SKM-1 (cell line): ENCODE data around the gene OR8B4.
A peak's percentile ranks its signal among the peaks of the same experiment; 100 is the strongest.
"Not testable (repeated sequence)": the region's sequence is repeated elsewhere in the genome, so short reads cannot be mapped to it uniquely, and the experiment has no call there.

Experiments used
- DNase-seq: peaks from one replicate; lab custom pipeline; 2025; ENCODE audit not compliant: unreplicated experiment; lab: John Stamatoyannopoulos, UW

The OR8B4 gene, protein sequence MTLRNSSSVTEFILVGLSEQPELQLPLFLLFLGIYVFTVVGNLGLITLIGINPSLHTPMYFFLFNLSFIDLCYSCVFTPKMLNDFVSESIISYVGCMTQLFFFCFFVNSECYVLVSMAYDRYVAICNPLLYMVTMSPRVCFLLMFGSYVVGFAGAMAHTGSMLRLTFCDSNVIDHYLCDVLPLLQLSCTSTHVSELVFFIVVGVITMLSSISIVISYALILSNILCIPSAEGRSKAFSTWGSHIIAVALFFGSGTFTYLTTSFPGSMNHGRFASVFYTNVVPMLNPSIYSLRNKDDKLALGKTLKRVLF

DNA sequence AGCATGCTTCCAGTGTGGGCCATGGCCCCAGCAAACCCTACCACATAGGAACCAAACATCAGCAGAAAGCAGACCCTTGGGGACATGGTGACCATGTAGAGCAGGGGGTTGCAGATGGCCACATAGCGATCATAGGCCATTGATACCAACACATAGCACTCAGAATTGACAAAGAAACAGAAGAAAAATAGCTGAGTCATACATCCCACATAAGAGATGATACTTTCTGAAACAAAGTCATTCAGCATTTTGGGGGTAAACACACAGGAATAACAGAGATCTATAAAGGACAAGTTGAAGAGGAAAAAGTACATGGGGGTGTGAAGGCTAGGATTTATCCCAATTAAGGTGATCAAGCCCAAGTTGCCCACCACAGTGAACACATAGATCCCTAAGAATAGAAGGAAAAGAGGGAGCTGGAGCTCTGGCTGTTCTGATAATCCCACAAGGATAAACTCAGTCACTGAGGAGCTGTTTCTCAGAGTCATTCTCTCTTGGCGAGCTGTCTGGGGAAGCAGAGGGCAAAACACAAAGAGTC, at the start of gene OR8B4:
OR8B4 (minus strand) TSS at position 488 of the 538 bp plus-strand sequence; CDS start at position 488, 0 bp downstream.
- DNase-seq: no peak

DNA sequence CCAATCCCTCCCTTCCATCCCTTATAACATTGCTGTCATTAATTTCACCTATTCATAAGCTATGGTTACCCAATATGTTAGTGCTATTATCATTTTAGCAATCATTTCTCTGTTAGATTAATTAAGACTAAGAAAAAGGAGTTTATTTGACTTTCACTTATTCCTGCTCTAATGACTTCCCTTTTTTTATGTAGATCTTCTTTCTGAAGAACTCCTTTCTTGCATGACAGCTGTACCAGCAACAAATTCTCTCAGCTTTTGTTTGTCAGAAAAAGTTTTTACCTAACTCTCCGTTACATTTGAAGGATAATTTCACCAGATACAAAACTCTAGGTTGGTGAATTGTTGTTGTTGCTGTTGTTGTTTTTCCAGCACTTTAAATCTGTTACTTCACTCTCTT, 49.4 kb upstream of the OR8B4 start:
- no peak for DNase-seq

DNA sequence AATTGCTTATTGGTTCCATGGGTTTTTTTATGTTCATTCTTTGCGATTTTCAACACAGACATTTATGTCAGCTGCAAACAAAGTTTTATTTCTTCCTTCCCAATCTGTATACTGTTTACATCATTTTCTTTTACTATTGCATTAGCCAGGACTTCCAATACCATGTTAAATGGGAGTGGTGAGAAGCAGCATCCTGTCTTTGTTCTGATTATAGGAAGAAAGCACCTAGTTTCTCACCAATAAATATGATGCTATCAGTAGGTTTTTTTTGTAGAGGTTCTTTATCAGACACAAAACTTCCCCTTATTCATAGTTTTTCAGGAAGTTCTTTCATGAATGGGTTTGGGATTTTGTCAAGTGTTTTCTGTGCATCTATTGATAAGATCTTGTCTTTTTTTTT, 48.8 kb upstream of the OR8B4 start:
- DNase-seq: no peak

DNA sequence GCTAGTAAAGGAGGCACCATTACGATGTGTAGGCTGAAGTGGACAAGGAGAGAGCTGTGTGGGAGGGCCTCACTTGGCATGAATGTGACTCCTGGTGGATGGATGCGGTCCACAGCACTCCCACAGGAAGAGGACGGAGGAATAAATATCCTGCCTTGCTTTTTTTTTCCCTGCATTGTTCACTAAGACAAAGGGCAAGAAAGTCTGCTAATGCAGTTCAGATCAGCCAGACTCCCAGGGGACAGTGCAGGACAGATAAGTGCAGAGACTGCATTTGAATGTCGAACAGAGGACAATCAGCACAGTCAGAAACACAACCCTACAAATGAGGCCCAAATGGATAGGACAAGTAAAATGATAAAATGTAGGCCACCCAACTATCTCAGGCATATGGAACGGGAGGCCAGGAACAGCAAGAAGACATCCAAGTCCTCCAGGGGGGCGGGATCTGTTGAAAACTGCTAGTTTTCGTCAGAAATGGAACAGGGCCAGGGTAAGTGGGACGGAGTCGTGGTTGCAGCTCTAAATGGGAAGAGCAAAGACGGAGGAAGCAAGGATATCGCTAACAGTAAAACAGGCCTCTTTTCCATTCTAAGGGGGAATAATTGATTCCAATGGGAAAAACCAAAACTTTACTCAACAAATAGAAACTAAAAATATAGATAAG, 46.0 kb upstream of the OR8B4 start:
- DNase-seq: no peak

DNA sequence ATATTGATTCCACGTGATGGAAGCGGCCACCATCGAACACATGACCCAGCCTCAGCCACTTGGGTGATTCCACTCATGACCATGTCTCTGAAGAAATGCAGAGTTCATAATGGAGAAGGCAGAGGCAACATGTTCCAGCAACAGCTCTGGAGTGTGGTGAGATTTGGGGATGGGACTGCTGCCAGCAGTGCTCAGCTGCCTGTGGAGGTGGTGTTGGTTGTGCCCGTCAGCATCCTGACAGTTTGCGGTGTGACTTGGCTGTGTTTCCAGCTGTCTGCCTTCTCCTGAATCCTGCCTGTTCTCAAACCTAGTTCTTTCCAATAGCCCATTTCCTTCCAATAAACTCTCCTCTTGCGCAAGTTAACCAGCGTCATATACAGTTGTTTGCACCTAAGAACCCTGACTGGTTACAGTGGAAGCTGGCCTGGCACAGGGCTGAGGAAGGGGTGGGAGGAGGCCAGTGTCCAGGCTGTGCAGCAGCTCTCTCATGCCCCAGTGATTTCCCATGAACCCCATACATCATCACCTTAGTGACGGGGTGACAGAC, 42.8 kb upstream of the OR8B4 start:
- DNase-seq: no peak

DNA sequence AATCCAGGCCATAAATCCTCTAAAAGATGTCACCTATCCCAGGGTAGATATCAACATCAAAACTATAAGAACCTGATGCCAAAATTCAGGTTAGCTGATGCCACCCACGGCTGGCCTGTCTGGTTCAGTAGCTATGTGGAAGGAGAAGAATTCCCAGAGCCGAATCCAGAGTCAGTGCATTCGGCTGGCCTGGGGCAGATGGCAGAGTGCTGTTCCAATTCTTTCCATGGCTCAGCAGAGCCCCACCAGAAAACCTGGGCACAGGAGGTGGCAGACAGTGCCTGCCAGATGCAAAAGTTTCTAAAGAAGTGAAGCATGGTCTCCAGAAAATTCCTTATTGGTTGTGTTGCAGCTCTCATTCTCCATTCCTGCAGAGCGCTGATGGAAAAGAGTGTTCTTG, 40.7 kb upstream of the OR8B4 start:
- DNase-seq: no peak

DNA sequence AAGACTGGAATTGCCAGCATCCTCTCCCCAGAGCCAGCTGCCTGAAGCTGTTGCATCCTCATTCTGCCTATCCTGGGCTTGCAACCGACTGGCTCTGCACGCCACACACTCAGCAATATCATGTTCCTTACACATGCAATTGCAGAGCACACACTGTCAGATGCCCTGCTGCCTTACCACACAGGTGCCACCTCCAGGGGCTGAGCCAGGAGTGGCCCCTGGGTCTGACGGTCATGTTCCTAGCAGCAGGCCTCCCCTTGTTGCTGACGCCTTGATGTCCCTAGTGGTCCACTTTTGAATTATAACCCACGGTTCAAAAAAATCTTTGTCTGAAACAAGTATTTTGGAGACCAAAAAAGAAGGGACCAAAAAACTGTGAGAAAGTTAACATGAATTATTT, 39.3 kb upstream of the OR8B4 start:
- no peak for DNase-seq

DNA sequence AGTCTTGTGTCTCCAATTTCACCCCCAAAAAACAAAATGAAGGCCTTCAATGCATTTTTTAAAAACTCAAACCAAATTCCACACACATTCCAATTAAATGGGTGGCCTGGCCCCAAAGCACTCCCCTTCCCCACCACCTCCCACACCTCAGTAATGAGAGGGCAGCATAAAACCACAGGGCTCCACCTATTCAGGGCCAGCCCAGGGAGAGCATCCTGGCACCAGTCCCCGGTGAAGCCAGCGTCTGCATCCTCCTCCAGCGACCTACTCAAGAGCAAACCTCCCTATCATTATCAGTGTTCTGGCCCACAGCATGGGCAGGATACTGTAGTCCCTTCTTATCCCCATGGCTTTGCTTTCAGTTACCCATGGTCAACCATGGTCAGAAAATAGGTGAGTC, 38.7 kb upstream of the OR8B4 start:
- DNase-seq: no peak

DNA sequence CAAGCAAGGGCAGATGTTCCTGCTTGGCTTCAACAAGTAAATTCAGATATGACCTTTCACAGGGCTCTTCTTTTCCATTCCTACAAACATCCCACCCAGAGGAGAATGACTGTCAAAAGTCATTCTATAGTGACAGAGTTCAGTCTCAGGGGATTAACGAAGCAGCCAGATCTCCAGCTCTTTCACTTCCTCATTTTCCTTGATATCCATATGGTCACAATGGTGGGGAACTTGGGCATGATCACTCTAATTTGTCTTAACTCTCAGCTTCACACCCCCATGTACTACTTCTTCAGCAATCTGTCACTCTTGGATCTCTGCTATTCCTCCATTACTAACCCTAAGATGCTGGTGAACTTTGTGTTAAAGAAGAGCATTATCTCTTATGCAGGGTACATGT, 35.8 kb upstream of the OR8B4 start:
- no peak for DNase-seq

DNA sequence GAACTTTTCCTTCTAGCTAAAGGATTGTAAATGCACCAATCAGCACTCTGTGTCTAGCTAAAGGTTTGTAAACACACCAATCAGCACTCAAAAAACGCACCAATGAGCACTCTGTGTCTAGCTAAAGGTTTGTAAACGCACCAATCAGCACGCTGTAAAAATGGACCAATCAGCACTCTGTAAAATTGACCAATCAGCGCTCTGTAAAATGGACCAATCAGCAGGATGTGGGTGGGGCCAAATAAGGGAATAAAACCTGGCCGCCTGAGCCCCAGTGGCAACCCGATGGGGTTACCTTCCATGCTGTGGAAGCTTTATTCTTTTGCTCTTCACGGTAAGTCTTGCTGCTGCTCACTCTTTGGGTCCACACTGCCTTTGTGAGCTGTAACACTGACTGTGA, 34.7 kb upstream of the OR8B4 start:
- DNase-seq: not testable (repeated sequence)

DNA sequence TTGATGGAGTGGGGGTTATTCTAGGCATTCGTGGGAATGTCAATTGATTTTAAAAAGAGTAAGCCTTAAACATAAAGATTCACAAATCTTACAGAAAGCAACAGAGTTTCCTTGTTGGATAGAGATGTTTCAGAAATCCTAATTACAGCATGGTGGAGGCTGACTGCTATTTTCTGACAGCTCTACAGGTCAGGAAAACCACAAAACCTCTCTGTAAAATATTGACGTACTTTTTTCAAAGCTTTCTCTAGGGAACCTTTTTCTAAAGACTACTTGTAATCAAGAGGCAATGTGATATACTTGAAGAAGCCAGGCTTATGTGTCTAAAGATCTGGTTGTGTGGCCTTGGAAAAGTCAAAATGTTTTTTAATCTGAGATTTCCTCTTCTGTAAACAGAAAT, 29.9 kb upstream of the OR8B4 start:
- no peak for DNase-seq

DNA sequence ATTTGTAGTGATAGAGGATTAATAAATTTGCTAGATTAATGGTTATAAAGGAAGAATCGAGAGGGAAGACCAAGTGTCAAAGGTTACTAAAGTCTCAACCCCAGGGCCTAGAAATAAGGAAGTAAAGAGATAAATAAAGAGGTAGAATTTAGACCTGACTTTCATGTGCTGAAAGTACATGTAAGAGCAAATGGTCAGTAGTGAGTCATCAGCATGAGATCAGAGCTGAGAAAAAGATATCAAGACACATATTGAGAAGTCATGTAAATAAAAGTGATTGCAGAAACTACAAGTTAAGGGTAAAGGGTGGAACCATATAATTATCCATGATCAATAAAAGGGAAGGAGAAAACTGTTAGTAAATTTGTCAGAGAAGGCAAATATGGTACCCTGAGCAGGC, 22.2 kb upstream of the OR8B4 start:
- DNase-seq: no peak

DNA sequence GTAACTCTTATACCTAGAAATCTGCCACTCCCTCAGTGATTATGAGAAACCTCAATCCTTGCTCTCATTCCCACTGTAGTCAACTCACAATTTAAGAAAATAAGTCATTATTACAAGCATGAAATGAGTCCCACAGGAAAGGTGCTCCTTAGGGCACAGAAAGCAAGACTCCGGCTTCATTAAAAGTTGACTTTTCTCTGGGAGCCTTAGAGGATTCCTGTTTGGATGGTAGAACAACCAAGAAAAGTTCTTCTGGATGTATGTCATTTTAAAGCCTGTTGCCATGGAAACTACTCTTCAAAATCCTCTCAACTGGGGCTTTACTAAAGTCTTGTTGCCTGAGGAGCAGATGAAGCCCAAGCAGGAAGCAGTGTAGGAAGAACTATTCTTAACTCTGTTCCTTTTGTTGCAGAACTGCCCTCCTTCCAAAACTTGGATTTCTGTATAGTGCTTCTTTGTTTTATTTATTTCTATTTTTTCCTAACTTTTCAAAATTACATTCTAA, 21.0 kb upstream of the OR8B4 start, which contains the start of gene OR8B8:
OR8B8 (minus strand) TSS at position 51 of the 505 bp plus-strand sequence. CDS start 4,611 bp downstream, outside the sequence.
- no peak for DNase-seq

DNA sequence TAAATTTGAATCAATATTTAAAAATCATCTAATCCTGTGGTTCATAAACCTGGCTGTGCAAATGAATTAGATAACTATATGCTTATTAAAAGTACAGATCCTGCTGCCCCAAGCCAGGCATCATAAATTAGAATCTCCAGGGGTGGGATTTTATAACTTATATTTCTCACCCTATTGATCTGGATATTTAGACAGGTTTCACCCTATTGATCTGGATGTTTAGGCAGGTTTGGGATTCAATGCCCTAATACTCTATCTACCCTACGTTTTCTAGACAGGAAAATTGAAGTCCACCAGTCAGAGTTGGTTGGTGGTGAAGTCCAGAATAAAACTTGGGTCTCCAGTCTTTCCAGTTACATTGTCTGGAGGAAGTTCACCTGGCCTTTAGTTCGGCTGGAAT, 18.2 kb upstream of the OR8B4 start:
- DNase-seq: no peak

DNA sequence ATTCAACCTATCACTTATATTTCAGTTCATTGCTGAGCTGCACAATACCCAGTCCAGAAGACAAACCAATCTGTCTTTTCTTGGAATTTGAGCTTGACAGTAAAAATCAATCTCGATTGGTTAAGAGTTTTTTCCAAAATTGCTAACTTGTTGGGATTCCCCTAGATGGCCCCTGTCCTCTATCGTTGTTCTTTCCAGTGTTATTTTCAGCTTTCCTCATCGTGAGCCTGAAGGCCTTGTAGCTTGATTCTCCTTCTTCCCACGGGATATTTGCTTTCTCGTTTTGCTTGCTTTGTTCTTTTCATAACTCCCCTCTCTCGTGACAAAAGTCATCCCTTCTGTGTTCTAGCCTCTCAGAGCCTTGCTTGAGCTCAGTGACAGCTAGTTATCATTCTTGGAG, 17.8 kb upstream of the OR8B4 start:
- no peak for DNase-seq

DNA sequence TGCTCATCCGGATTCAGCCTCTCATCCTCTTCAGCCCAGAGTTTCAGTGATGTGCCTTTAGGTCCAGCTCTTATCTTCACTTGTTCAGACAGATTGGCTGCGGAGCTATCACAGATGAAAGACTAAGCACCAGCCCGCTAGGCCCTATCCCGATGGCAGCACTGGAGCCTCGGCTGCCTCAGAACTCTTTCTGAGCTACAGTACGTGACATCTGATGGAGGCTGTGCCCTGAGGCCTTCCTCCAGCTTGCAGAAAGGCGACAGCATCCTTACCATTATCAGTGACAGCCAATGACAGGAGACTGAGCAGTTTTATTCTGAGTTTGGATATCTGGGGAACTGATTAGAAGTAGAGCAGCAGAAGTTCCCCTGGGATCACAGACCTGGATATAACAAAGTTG, 16.8 kb upstream of the OR8B4 start:
- no peak for DNase-seq

DNA sequence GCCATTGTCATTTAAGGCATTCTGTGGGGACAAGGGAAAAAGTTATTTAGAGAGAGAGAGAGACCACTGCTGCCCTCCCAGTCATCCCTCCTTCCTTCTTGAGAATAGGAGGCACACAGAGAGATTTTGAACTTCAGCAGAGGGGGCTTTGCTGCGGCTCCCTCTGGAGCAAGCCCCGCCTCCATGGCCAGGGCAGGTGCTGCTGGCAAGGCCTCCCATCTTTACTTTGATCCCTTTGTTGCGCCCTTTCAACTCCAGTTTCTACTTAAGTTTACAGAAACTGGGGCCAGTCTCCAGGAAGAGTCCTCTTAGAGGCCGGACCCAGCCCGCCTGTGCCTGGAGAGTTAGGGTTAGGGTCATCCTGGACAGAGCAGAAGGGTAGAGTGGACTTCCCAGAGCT, 16.4 kb upstream of the OR8B4 start:
- no peak for DNase-seq

DNA sequence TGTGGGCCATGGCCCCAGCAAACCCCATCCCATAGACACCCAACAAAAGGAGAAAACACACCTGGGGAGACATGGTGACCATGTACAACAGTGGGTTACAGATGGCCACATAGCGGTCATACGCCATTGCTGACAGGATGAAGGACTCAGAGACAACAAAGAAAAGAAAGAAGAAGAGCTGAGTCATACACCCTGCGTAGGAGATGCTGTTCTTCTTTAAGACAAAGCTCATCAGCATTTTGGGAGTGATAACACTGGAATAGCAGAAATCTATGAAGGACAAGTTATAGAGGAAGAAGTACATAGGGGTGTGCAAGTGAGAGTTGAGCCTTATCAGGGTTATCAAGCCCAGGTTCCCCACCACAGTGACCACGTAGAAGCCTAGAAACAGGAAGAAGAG, 15.9 kb upstream of the OR8B4 start:
- no peak for DNase-seq

DNA sequence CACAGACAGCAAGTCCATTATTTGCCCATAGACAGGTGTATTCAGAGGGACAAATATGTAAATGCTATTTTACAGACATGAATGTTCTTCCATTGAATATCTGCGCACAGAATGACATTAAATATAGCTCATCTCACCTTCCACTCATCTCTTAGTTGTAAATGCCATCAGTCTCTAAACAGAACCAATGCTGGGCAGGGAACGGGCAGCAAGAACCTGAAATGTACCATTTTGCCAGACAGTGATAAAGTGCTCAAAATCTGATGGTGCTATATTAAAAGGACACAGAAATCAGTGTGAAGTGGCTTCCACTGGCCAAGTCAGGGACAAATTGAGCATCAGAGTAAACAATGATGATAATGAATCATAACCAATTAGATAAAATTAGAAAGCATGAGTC, 10.0 kb upstream of the OR8B4 start:
- no peak for DNase-seq

DNA sequence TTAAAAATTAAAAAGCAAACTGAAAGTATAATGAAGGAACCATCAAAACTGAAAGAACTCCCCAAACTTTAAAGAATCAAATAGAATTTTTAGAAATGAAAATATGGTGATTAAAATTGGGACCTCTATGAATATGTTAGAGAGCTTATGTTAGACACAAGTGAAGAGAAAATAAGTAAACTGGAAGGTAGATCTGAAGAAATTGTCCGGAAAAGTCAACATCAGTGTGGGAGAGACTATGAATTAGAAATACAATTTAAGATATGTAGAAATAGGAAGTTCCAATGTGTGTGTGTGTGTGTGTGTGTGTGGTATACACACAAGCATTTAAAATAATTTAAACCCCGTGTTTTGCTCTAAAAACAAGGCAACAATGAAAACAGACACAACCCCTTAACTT, 4.9 kb upstream of the OR8B4 start:
- no peak for DNase-seq

DNA sequence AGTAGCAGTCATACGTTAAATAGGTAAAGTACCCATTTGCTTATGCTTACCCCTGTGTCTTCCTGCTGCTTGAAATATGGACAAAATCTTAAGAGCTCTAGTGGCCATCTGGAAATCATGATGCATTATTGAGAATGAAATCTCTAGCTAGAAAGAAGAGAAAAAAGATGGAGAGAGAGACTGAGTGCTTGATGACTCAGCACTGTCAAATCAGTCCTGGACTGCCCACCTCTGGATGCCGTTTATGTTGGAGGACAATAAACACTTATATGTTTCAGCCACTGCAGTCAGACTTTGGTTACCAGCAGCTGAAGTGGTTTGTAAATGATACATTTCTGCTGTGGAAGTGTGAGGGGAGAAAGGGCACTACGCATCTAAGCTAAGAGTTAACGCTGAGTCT, 3.6 kb downstream of the OR8B4 start:
- no peak for DNase-seq

DNA sequence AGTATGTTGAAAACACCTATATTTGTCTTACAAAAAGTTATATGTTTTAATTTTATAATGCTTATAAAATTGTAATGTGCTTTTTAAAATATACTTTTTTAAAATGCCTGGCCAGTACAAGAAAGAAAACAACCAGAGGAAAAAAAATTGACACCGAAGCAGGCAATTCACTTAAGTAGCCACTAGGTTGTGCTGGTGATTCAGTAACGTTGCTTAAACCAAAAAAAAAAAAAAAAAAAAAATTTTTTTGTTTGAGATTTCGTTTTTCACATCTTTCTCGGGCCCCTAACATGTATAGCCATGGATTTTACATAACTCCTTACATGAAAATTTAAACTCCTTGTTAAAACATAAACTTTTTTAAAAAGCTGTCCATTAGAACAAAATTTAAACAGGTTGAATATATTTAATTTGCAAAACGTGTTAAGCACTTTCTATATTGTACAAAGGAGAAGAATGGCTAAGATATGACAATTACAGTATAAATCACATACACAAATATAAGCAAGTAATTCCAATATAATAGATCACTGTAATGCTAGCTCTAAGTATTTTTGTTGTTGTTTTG, 9.2 kb downstream of the OR8B4 start:
- DNase-seq: peak; percentile 30
